WTC11 (cell line): ENCODE data around the gene NLGN1. TPM values are rescaled to one million over a fixed set of nuclear protein-coding genes. Genes with fewer than 3 reads are reported as not detected.

Experiments used
- ATAC-seq: fragments of 200-7000 bp; cut with Tn5 transposase; 2 replicates; pipeline ENCODE4 v1.10.0; 2021; ENCODE audit warnings: mild to moderate bottlenecking, moderate library complexity
- CTCF ChIA-PET: fragments of 300-600 bp; sonication (Branson Sonifier 250); formaldehyde crosslinking; loops from one replicate; lab custom pipeline; 2021; ENCODE audit warnings: antibody characterized with exemption; lab: Charles Lee
- POLR2A ChIA-PET: fragments of 350-600 bp; sonication (Branson Sonifier 250); formaldehyde crosslinking; loops from one replicate; lab custom pipeline; 2021; ENCODE audit warnings: antibody characterized with exemption; lab: Charles Lee
- DNase-seq: peaks from one replicate; pipeline ENCODE4 v3.0.0; 2021; ENCODE audit warnings: low spot score
- H3K27ac Mint-ChIP-seq: 2 replicates; pipeline ENCODE4 v1.8.0; 2021; ENCODE audit warnings: mixed read lengths
- H3K27me3 Mint-ChIP-seq: 2 replicates; pipeline ENCODE4 v1.8.0; 2021; ENCODE audit warnings: low read depth, mild to moderate bottlenecking, moderate library complexity, mixed read lengths
- H3K36me3 Mint-ChIP-seq: 2 replicates; pipeline ENCODE4 v1.8.0; 2021; ENCODE audit warnings: mixed read lengths
- H3K4me1 Mint-ChIP-seq: 2 replicates; pipeline ENCODE4 v1.8.0; 2022; ENCODE audit warnings: mixed read lengths
- H3K4me3 Mint-ChIP-seq: 2 replicates; pipeline ENCODE4 v1.8.0; 2021; ENCODE audit warnings: mild to moderate bottlenecking, moderate library complexity, mixed read lengths
- H3K9me3 Mint-ChIP-seq: 2 replicates; pipeline ENCODE4 v1.8.0; 2021; ENCODE audit warnings: mixed read lengths
- AFF4 ChIP-seq: sonication (generic); formaldehyde crosslinking; IDR thresholded peaks from 2 replicates; pipeline ENCODE4 v1.8.1; 2023; ENCODE audit warnings: mild to moderate bottlenecking, missing genetic modification reagents, borderline replicate concordance
- GTF2I ChIP-seq: fragments of 250-450 bp; sonication (Bioruptor Pico); conservative IDR thresholded peaks from 2 replicates; pipeline ENCODE4 v1.4.0; 2021; ENCODE audit warnings: mild to moderate bottlenecking
- HMGA2 ChIP-seq: fragments of 250-450 bp; sonication (Bioruptor Pico); IDR thresholded peaks from 2 replicates; pipeline ENCODE4 v1.4.0; 2021; ENCODE audit warnings: mild to moderate bottlenecking, moderate library complexity
- IRF2 ChIP-seq: sonication (generic); formaldehyde crosslinking; IDR thresholded peaks from 2 replicates; pipeline ENCODE4 v1.8.0; 2022; ENCODE audit warnings: low read depth, missing genetic modification reagents, borderline replicate concordance
- NFYB ChIP-seq: sonication (generic); formaldehyde crosslinking; conservative IDR thresholded peaks from 2 replicates; pipeline ENCODE4 v1.8.0; 2022; ENCODE audit warnings: low read depth, missing genetic modification reagents
- PRRX2 ChIP-seq: fragments of 250-450 bp; sonication (Bioruptor Pico); IDR thresholded peaks from 2 replicates; pipeline ENCODE4 v1.8.0; 2021; ENCODE audit warnings: mild to moderate bottlenecking
- RELA ChIP-seq: sonication (generic); formaldehyde crosslinking; IDR thresholded peaks from 2 replicates; pipeline ENCODE4 v1.8.1; 2022; ENCODE audit warnings: missing genetic modification reagents, mild to moderate bottlenecking, borderline replicate concordance
- TP53 ChIP-seq: sonication (generic); formaldehyde crosslinking; IDR thresholded peaks from 2 replicates; pipeline ENCODE4 v1.8.1; 2023; ENCODE audit warnings: mild to moderate bottlenecking, missing genetic modification reagents
- ZNF138 ChIP-seq: sonication (generic); formaldehyde crosslinking; conservative IDR thresholded peaks from 2 replicates; pipeline ENCODE4 v1.8.1; 2022; ENCODE audit warnings: mild to moderate bottlenecking, moderate library complexity, missing genetic modification reagents
- ZNF317 ChIP-seq: sonication (generic); formaldehyde crosslinking; IDR thresholded peaks from 2 replicates; pipeline ENCODE4 v1.8.1; 2023; ENCODE audit warnings: low read depth, mild to moderate bottlenecking, moderate library complexity, missing genetic modification reagents, borderline replicate concordance
- ZNF416 ChIP-seq: fragments of 250-450 bp; sonication (Bioruptor Pico); IDR thresholded peaks from 2 replicates; pipeline ENCODE4 v1.9.0; 2021; ENCODE audit warnings: mild to moderate bottlenecking, inconsistent platforms
- total RNA-seq: library from RNA; stranded (reverse); gene quantifications from 3 replicates; pipeline ENCODE4 v1.2.3, GENCODE V29; 2021
- TF ChIP-seq, protein P1 (sequence below): sonication (generic); formaldehyde crosslinking; conservative IDR thresholded peaks from 2 replicates; pipeline ENCODE4 v1.8.1; 2022; ENCODE audit warnings: mild to moderate bottlenecking, missing genetic modification reagents
- TF ChIP-seq, protein P2 (sequence below): sonication (generic); formaldehyde crosslinking; IDR thresholded peaks from 2 replicates; pipeline ENCODE4 v1.8.1; 2022; ENCODE audit warnings: low read depth, mild to moderate bottlenecking, moderate library complexity, missing genetic modification reagents, borderline replicate concordance
- TF ChIP-seq, protein P3 (sequence below): sonication (generic); formaldehyde crosslinking; IDR thresholded peaks from 2 replicates; pipeline ENCODE4 v1.8.1; 2023; ENCODE audit warnings: mild to moderate bottlenecking, missing genetic modification reagents
- TF ChIP-seq, protein P4 (sequence below): sonication (generic); formaldehyde crosslinking; IDR thresholded peaks from 2 replicates; pipeline ENCODE4 v1.8.1; 2023; ENCODE audit warnings: mild to moderate bottlenecking, missing genetic modification reagents, moderate library complexity
- TF ChIP-seq, protein P5 (sequence below): sonication (generic); formaldehyde crosslinking; IDR thresholded peaks from 2 replicates; pipeline ENCODE4 v1.8.0; 2023; ENCODE audit warnings: missing genetic modification reagents, mild to moderate bottlenecking, borderline replicate concordance

The NLGN1 gene
- total RNA-seq, 1 experiment from 2014 or later: 12.4 TPM

DNA sequence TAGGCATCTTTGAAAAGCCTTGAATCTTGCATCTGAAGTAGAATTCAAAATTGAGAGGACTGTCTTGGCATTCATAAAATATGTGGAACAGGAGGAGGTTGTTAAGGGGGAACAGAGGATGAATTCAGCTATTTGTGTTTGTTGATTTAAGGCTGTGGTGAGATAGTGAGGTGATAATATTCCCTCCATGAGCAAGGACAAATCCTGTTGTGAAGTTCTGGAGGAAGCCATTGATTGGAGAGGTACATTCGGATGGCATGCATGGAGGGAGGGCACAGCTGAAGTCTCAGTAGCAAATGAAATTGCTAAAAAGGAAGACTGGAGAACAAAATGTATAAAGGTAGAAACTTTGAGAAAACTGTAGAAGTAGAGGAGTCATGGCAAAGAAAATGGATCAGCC, 443.8 kb downstream of the NLGN1 start (continued):
- TF ChIP-seq AFF4 (CRISPR knock-in tag) (no peak), NFYB (CRISPR knock-in tag) (no peak)

DNA sequence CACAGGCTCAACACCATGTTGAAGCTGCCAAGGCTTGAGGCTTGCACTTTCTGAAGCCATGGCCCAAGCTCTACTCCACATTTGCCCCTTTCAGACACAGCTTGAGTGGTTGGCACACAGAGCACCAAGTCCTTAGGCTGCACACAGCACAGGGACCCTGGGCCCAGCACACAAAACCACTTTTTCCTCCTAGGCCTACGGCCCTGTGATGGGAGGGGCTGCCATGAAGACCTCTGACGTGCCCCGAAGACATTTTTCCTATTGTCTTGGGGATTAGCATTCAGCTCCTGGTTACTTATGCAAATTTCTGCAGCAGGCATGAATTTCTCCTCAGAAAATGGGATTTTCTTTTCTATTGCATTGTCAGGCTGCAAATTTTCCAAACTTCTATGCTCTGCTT, 445.5 kb downstream of the NLGN1 start:
- Mint-ChIP-seq H3K36me3 (peaks cover 15% of the 10 kb centered on the region; the same call in 1 of the 2 replicates), H3K4me3 (no peak overlapping the region), H3K9me3 (peaks cover 25% of the 10 kb centered on the region), H3K4me1 (peaks cover 14% of the 10 kb centered on the region), H3K27me3 (no peaks in the 10 kb centered on the region), H3K27ac (no peak overlapping the region)
- TF ChIP-seq, protein P1, sequence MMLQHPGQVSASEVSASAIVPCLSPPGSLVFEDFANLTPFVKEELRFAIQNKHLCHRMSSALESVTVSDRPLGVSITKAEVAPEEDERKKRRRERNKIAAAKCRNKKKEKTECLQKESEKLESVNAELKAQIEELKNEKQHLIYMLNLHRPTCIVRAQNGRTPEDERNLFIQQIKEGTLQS (CRISPR knock-in tag): no peak
- TF ChIP-seq ZNF416 (CRISPR knock-in tag): no peak
- TF ChIP-seq ZNF138: no peak
- no peak for TF ChIP-seq GTF2I (CRISPR knock-in tag)
- TF ChIP-seq HMGA2: no peak
- TF ChIP-seq, protein P2, sequence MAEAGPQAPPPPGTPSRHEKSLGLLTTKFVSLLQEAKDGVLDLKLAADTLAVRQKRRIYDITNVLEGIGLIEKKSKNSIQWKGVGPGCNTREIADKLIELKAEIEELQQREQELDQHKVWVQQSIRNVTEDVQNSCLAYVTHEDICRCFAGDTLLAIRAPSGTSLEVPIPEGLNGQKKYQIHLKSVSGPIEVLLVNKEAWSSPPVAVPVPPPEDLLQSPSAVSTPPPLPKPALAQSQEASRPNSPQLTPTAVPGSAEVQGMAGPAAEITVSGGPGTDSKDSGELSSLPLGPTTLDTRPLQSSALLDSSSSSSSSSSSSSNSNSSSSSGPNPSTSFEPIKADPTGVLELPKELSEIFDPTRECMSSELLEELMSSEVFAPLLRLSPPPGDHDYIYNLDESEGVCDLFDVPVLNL: no peak
- no peak for TF ChIP-seq PRRX2
- no peak for TF ChIP-seq IRF2 (CRISPR knock-in tag)
- TF ChIP-seq TP53: no peak
- no peak for TF ChIP-seq ZNF317
- TF ChIP-seq, protein P3, sequence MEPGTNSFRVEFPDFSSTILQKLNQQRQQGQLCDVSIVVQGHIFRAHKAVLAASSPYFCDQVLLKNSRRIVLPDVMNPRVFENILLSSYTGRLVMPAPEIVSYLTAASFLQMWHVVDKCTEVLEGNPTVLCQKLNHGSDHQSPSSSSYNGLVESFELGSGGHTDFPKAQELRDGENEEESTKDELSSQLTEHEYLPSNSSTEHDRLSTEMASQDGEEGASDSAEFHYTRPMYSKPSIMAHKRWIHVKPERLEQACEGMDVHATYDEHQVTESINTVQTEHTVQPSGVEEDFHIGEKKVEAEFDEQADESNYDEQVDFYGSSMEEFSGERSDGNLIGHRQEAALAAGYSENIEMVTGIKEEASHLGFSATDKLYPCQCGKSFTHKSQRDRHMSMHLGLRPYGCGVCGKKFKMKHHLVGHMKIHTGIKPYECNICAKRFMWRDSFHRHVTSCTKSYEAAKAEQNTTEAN: no peak
- TF ChIP-seq, protein P4, sequence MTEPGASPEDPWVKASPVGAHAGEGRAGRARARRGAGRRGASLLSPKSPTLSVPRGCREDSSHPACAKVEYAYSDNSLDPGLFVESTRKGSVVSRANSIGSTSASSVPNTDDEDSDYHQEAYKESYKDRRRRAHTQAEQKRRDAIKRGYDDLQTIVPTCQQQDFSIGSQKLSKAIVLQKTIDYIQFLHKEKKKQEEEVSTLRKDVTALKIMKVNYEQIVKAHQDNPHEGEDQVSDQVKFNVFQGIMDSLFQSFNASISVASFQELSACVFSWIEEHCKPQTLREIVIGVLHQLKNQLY: no peak
- TF ChIP-seq, protein P5, sequence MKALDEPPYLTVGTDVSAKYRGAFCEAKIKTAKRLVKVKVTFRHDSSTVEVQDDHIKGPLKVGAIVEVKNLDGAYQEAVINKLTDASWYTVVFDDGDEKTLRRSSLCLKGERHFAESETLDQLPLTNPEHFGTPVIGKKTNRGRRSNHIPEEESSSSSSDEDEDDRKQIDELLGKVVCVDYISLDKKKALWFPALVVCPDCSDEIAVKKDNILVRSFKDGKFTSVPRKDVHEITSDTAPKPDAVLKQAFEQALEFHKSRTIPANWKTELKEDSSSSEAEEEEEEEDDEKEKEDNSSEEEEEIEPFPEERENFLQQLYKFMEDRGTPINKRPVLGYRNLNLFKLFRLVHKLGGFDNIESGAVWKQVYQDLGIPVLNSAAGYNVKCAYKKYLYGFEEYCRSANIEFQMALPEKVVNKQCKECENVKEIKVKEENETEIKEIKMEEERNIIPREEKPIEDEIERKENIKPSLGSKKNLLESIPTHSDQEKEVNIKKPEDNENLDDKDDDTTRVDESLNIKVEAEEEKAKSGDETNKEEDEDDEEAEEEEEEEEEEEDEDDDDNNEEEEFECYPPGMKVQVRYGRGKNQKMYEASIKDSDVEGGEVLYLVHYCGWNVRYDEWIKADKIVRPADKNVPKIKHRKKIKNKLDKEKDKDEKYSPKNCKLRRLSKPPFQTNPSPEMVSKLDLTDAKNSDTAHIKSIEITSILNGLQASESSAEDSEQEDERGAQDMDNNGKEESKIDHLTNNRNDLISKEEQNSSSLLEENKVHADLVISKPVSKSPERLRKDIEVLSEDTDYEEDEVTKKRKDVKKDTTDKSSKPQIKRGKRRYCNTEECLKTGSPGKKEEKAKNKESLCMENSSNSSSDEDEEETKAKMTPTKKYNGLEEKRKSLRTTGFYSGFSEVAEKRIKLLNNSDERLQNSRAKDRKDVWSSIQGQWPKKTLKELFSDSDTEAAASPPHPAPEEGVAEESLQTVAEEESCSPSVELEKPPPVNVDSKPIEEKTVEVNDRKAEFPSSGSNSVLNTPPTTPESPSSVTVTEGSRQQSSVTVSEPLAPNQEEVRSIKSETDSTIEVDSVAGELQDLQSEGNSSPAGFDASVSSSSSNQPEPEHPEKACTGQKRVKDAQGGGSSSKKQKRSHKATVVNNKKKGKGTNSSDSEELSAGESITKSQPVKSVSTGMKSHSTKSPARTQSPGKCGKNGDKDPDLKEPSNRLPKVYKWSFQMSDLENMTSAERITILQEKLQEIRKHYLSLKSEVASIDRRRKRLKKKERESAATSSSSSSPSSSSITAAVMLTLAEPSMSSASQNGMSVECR (CRISPR knock-in tag): no peak
- TF ChIP-seq RELA (CRISPR knock-in tag): no peak
- DNase-seq (no peak), ATAC-seq (no peak)
- CTCF ChIA-PET: no interaction called here
- POLR2A ChIA-PET: no interaction called here
